Esophagus muscularis mucosa (tissue), 4 donors: ENCODE results near the gene ABCB8. TPM values are rescaled to one million over a fixed set of nuclear protein-coding genes. Genes with fewer than 3 reads are reported as not detected.

Source experiments
- DNase-seq: peaks from one replicate; pipeline ENCODE4 v3.0.0-alpha.2; 2017; ENCODE audit errors: extremely low spot score
- H3K27ac ChIP-seq, 4 donors: fragments of 200-600 bp; sonication (generic); replicated peaks in 1 of 4; 1 replicate in 3 of 4; 2 replicates in 1 of 4; pipeline ENCODE4 v1.5.1; 2016 to 2019; ENCODE audit warnings: mild to moderate bottlenecking in 1 of 4
- H3K27me3 ChIP-seq, 4 donors: fragments of 200-600 bp; sonication (generic); one replicate each; pipeline versions ENCODE4 v1.5.1 to v1.6.0; 2016 to 2019
- H3K36me3 ChIP-seq, 4 donors: fragments of 200-600 bp; sonication (generic); one replicate each; pipeline ENCODE4 v1.5.1; 2016 to 2019
- H3K4me1 ChIP-seq, 4 donors: fragments of 200-600 bp; sonication (generic); one replicate each; pipeline ENCODE4 v1.5.1; 2016 to 2019
- H3K4me3 ChIP-seq, 4 donors: fragments of 200-600 bp; sonication (generic); 1 replicate in 2 of 4; 2 replicates in 2 of 4; pipeline ENCODE4 v1.5.1; 2016 to 2019; ENCODE audit warnings: mild to moderate bottlenecking in 4 of 4, moderate library complexity in 1 of 4
- H3K9me3 ChIP-seq, 4 donors: fragments of 200-600 bp; sonication (generic); 1 replicate in 3 of 4; 2 replicates in 1 of 4; pipeline ENCODE4 v1.5.1; 2016 to 2019
- EP300 ChIP-seq: sonication (generic); formaldehyde crosslinking; IDR thresholded peaks from one replicate; pipeline ENCODE4 v1.6.1; 2017; ENCODE audit warnings: antibody characterized with exemption
- POLR2A ChIP-seq: fragments of 450-650 bp; IDR thresholded peaks from one replicate; pipeline ENCODE4 v1.6.1; 2017; ENCODE audit warnings: antibody characterized with exemption, moderate library complexity, mild to moderate bottlenecking, low read depth
- POLR2AphosphoS5 ChIP-seq, 2 donors: sonication (generic); formaldehyde crosslinking; IDR thresholded peaks; one replicate each; pipeline ENCODE4 v1.6.1; 2017; ENCODE audit warnings: antibody characterized with exemption in 2 of 2
- whole genome bisulfite sequencing: methylation state at CpG from one replicate; pipeline ENCODE4 v1.1.5; 2018; 5-methylcytosine and 5-hydroxymethylcytosine counted together
- intact Hi-C: fragments of 100-400 bp; cut with DNase I; formaldehyde crosslinking; loops from one replicate; pipeline ENCODE4 v1.15.1; 2023
- total RNA-seq, 4 donors: library from RNA; depleted of rRNA; stranded (reverse); fragments of >200 nt; gene quantifications; one replicate each; pipeline versions ENCODE4 v1.1.0 to v1.2.1, GENCODE V29; 2016
- TF ChIP-seq, protein P1 (sequence below), 3 experiments: fragments of 200-600 bp in 2 of 3; fragments of 450-650 bp in 1 of 3; sonication (generic) in 2 of 3; IDR thresholded peaks; one replicate each; pipeline ENCODE4 v1.5.1; 2017 to 2019; ENCODE audit warnings: antibody characterized with exemption in 3 of 3, mild to moderate bottlenecking in 2 of 3, moderate library complexity in 1 of 3

ABCB8 gene
- total RNA-seq, 4 donors from 2014 or later: 13.1 to 25.3 (median 19.9) TPM

- H3K36me3 ChIP-seq: peaks cover 0 to 10% (median 9%) of the 10 kb centered on the region in 4 donors
- no peak overlapping the region for H3K27ac ChIP-seq
- TF ChIP-seq, protein P1, sequence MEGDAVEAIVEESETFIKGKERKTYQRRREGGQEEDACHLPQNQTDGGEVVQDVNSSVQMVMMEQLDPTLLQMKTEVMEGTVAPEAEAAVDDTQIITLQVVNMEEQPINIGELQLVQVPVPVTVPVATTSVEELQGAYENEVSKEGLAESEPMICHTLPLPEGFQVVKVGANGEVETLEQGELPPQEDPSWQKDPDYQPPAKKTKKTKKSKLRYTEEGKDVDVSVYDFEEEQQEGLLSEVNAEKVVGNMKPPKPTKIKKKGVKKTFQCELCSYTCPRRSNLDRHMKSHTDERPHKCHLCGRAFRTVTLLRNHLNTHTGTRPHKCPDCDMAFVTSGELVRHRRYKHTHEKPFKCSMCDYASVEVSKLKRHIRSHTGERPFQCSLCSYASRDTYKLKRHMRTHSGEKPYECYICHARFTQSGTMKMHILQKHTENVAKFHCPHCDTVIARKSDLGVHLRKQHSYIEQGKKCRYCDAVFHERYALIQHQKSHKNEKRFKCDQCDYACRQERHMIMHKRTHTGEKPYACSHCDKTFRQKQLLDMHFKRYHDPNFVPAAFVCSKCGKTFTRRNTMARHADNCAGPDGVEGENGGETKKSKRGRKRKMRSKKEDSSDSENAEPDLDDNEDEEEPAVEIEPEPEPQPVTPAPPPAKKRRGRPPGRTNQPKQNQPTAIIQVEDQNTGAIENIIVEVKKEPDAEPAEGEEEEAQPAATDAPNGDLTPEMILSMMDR (IDR thresholded peaks at IDR 0.05): no peak
- TF ChIP-seq POLR2AphosphoS5 (IDR thresholded peaks at IDR 0.05) (no peak), POLR2A (no peak), EP300 (no peak)
- DNase-seq: no peak
- peaks cover 37 to 78% (median 53%) of the 10 kb centered on the region in 4 donors for H3K4me1 ChIP-seq
- intact Hi-C loops: no loop called here
- no peaks in the 10 kb centered on the region for H3K27me3 ChIP-seq
- no peak overlapping the region for H3K4me3 ChIP-seq
- 76% methylated on average over 5 of the region's 5 CpGs for WGBS
- H3K9me3 ChIP-seq: no peaks in the 10 kb centered on the region
Observed at GRCh38 chr7:151094675-151095074, 66.4 kb downstream of the ABCB8 start.

- no peak for TF ChIP-seq EP300
- no peak for TF ChIP-seq POLR2AphosphoS5 (IDR thresholded peaks at IDR 0.05)
- TF ChIP-seq, protein P1 (IDR thresholded peaks at IDR 0.05): no peak
- no peak for TF ChIP-seq POLR2A
- intact Hi-C loops: no loop called here
Observed at GRCh38 chr7:151095123-151095797, 67.0 kb downstream of the ABCB8 start.

DNA sequence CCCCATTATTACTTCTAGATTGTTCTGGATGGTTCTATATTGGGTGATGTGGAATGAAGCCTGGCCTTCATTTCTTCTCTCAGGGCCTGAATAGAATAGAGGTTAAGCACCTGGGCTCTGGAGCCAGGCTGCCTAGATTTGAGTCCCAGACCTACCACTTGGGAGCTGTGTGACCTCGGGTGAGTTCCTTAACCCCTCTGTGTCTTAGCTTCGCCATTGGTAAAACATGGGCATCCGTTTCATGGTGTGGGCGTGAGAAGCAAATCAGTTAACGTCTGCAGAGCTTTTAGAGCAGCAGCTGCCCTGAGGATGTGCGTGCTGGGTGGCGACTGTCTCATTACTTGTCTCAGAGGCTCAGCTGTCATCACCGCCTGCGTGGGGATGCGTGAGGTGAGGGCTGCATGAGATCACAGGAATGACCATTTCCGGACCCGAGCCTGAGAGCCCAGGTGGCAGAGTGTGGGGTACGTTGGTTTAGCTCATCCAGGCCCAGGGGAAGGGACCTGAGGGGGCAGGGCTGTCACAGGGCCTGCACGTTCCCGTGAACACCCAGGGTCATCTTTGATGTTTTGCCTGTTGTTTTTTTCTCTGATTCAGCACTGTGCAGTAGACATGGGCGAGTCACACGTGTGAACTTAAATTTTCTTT, 67.7 kb downstream of the ABCB8 start:
- intact Hi-C loops: no loop called here
- Histone ChIP-seq H3K27me3 (no peaks in the 10 kb centered on the region), H3K27ac (no peak overlapping the region), H3K9me3 (no peaks in the 10 kb centered on the region), H3K4me1 (peaks cover 38 to 78% (median 51%) of the 10 kb centered on the region in 4 donors), H3K4me3 (no peak overlapping the region), H3K36me3 (peaks cover 0 to 13% (median 9%) of the 10 kb centered on the region in 4 donors)
- WGBS: 87% methylated on average over 17 of the region's 17 CpGs
- no peak for DNase-seq
- TF ChIP-seq POLR2AphosphoS5 (IDR thresholded peaks at IDR 0.05) (no peak), EP300 (no peak)
- TF ChIP-seq, protein P1 (IDR thresholded peaks at IDR 0.05): no peak

More at GRCh38 chr7:151095123-151095797, 67.0 kb downstream of the ABCB8 start:
- Histone ChIP-seq H3K4me3 (no peak overlapping the region), H3K4me1 (peaks cover 36 to 78% (median 53%) of the 10 kb centered on the region in 4 donors), H3K36me3 (peaks cover 0 to 13% (median 9%) of the 10 kb centered on the region in 4 donors), H3K27me3 (no peaks in the 10 kb centered on the region), H3K27ac (no peak overlapping the region), H3K9me3 (no peaks in the 10 kb centered on the region)
- whole genome bisulfite sequencing: 74% methylated on average over 10 of the region's 10 CpGs
- DNase-seq: no peak

Other genes starting within 250 kb of the ABCB8 start
- 10 to 100 TPM; 19.5 to 58.2 (median 54.1) TPM for gene TMEM176B, start 228.1 kb upstream of the ABCB8 start, total RNA-seq
- gene TMEM176A, start 227.7 kb upstream of the ABCB8 start, total RNA-seq: 10 to 100 TPM; 11.6 to 47.7 (median 35.5) TPM
- under 1 TPM in 3 of 4 donors, not detected in 1; 0.23 to 0.45 (median 0.33) TPM for gene AOC1, start 175.9 kb upstream of the ABCB8 start, total RNA-seq
- 10 to 100 TPM; 29.8 to 71.7 (median 42.5) TPM for gene KCNH2, start 50.1 kb upstream of the ABCB8 start, total RNA-seq
- 10 to 100 TPM in 3 of 4 donors, 1 to 10 TPM in 1; 3.7 to 20.2 (median 16.2) TPM for gene NOS3, start 37.4 kb upstream of the ABCB8 start, total RNA-seq
- gene ATG9B, start 4.0 kb upstream of the ABCB8 start, total RNA-seq: under 1 TPM in 1 of 4 donors, not detected in 3; 0.42 TPM
- 1 to 10 TPM; 1.3 to 2.9 (median 2.1) TPM for gene ASIC3, start 20.1 kb downstream of the ABCB8 start, total RNA-seq
- 10 to 100 TPM in 2 of 4 donors, 1 to 10 TPM in 2; 5.3 to 10.4 (median 9.7) TPM for gene CDK5, start 29.4 kb downstream of the ABCB8 start, total RNA-seq
- 100 to 1,000 TPM in 3 of 4 donors, 10 to 100 TPM in 1; 96.8 to 165 (median 122) TPM for gene SLC4A2, start 31.1 kb downstream of the ABCB8 start, total RNA-seq
- gene FASTK, start 52.4 kb downstream of the ABCB8 start, total RNA-seq: 10 to 100 TPM; 45.7 to 74.9 (median 60.4) TPM
- gene TMUB1, start 55.0 kb downstream of the ABCB8 start, total RNA-seq: 10 to 100 TPM; 39.0 to 66.6 (median 51.4) TPM
- gene AGAP3, start 58.0 kb downstream of the ABCB8 start, total RNA-seq: 10 to 100 TPM; 33.8 to 71.2 (median 60.0) TPM
- gene GBX1, start 139.2 kb downstream of the ABCB8 start, total RNA-seq: not detected
- gene ASB10, start 158.8 kb downstream of the ABCB8 start, total RNA-seq: not detected
- not detected for gene H2BK1, start 182.0 kb downstream of the ABCB8 start, total RNA-seq
- gene ABCF2, start 198.8 kb downstream of the ABCB8 start, total RNA-seq: 10 to 100 TPM; 33.8 to 53.2 (median 39.0) TPM
- 10 to 100 TPM; 23.7 to 39.4 (median 26.8) TPM for gene CHPF2, start 204.0 kb downstream of the ABCB8 start, total RNA-seq
- gene SMARCD3, start 220.2 kb downstream of the ABCB8 start, total RNA-seq: 10 to 100 TPM; 25.3 to 43.4 (median 40.6) TPM